HG03159 (cell line): ENCODE data around the gene CABP7.

ENCODE experiments used
- ATAC-seq: cut with Tn5 transposase; IDR thresholded peaks from one replicate; pipeline ENCODE4 v1.9.1; 2021; ENCODE audit warnings: mild to moderate bottlenecking, moderate library complexity; ENCODE audit not compliant: unreplicated experiment

Gene CABP7

DNA sequence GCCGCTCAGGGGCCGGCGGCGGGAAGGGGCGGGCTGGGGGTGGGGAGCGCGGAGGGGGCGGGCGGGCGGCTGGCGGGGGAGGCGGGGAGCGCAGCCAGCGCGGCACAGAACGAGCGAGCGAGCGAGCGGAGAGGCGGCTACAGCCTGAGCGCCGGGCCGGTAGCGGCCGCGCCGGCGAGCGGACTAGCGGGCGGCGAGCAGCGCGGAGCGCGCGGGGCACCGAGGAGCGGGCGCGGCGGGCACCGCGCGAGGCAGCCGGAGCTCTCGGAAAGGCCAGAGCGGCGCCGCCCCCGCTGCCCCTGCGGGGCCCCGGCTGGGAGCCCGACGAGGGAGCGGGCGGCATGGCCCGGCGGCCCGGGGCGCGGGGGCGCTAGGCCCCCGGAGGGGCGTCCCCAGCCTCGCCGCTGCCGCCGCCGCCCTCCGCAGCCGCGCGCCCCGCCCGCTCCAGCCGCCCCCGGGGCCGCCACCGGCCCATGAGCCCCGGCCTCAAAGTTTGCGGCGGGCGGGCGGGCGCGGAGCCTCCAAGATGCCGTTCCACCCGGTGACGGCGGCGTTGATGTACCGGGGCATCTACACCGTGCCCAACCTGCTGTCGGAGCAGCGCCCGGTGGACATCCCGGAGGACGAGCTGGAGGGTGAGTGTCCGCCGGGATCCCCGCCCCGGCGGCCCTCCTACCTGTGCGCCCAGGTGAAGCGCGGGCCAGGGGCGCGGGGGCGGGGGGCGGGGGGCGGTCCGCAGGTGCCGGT lies at the start of gene CABP7:
Gene CABP7 (plus strand): TSS at position 105 of the 747 bp plus-strand sequence. CDS start 422 bp downstream, at position 527.
- no peak for ATAC-seq

DNA sequence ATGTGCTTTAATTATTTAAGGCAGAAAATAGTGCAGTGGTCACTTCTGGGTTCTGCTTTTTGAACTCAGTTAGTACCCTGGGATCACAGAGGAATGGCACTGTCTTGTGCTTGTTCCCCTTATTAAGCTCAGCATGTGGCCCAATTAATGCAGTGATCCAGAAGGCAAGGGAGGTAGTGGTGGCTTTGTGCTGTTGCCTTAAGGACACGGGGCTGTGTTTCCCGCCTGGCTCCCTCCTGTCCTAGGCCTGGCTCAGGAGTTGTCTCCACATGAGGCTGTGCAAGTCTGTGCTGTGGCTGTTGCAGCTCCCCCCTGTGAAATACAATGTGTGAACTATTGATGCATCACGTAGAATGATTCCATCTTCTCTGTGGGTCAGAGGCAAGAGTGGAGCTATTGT lies 49.2 kb upstream of the CABP7 start:
- ATAC-seq = no peak

DNA sequence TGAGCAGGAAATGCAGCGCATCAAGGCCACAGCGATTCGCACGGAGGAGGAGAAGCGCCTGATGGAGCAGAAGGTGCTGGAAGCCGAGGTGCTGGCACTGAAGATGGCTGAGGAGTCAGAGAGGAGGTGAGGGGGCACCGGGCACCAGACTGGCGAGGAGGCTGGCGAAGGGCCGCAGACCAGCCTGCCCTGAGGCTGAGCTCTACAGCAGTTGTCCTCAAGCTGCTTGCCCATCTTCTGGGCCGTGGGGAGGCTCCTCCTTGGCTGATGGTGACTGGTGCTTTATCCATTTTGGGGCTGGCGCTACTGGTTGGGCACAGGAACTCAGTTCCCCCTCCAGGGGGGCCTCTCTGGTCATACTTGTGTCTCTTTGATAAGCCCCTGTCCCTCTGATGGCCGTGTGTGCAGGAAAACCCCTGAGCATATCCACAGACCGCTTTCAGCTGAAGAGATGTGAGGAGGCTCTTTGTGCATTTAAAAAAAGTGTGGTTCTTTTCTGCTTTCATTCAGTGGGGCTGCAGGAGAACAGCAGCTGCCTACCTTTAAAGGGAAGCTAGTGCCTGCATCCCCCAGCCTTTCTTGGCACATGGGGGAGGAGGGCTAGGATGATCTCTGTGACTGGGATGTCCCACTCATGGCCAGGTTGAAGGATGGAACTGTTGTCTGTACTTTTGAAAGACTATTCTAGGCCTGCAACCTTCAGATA lies 46.3 kb upstream of the CABP7 start:
- no peak for ATAC-seq

DNA sequence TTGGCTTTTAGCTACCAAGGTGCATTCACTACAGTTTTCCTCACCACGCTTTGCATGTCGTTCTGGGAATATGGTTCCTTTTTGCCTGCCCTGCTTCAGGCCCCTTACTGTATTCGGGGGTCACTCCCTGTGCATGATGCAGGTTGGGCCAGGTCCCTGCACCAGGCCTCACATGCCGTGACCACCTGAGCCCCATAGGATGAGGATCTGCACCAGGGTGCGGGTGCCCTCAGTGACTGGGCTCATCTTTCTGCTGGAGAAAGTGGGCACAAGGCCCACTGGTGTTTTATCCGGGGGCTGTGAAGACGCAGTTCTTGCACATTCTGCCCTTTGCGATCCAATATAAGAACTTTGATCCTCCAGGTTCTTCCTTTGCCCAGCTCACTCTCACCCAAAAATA lies 45.7 kb upstream of the CABP7 start:
- no peak for ATAC-seq

DNA sequence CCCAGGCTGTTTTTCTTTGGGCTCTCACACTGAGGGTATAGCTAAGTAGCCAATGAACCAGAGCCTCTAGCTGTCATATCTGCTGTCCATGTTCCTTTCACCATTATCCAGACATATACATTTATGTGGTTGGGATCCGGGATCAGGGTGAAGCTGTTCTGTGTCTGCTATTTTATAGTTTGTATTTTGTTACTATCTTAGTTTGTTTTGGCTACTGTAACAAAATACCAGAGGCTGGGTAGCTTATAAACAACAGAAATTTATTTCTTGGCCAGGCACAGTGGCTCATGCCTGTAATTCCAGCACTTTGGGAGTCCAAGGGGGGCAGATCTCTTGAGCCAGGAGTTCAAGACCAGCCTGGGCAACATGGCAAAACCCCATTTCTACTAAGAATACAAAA lies 40.5 kb upstream of the CABP7 start:
- no peak for ATAC-seq

DNA sequence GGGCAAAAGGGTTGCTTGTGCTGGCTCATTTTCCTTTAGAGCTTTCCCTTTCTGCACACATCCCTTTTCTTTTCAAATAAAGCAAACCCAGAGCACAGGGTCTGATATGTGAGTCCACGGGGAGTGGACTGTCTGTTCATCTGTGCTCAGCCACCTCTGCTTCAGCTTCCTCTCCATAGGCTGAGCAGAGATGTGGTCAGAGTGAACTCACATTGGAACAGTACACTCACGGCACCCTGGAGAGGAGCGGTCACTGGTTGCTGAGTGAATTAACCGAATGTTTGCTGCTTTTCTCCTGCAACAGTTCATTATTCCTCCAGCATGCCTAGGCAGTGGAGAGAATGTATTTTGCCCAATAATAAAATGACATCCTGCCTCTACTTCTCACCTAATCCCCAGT lies 36.3 kb upstream of the CABP7 start:
- no peak for ATAC-seq

DNA sequence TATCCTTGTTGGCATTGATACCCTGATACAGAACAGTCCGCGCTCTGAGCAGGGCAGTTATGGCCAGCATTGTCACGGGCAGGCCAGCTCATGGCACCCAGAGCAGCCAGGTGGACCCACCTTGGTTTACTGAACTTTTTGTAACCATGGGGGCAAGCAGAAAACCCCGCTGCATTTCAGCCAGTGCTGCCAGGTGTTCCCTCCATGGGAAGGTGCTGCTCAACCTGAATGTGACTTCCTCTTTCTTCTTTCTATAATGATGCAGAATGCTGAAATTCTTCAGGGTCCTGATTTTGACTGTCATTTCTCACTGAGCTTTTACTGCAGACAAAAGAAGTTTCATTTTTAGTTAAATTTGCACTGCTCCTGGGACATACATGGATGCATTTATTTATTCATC lies 35.6 kb upstream of the CABP7 start:
- ATAC-seq = no peak

DNA sequence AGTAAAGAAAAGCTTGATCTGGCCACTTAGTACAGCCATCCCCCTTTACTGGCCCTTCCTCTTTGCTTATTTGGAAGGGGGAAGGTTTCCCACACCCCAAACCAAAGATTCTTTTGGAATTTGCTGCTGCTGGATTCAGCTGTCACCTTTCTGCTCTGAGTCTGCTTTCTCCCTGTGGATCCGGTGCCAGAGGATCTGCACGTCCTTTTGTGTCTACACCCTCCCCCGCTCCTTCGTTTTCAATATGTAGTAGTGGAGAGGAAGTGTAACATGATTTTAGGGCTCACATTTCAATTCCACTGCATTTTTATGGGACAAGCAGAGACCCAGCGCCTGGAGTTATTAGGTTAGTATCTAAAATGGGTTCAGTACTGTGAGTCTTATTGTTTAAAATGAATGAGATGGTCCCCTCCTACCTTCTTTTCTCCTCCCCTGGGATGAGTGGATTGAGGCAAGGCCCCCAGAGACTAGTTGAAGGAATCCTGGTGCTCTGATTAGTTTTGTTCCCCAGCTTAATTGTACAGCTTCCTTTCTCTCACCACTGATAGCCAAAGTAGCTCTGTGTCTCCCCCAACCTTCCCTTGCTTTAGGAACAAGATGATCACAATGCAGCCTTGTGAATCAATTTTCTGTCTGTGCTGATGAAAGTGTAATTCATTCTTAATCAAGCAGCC lies 30.5 kb upstream of the CABP7 start:
- ATAC-seq = no peak

DNA sequence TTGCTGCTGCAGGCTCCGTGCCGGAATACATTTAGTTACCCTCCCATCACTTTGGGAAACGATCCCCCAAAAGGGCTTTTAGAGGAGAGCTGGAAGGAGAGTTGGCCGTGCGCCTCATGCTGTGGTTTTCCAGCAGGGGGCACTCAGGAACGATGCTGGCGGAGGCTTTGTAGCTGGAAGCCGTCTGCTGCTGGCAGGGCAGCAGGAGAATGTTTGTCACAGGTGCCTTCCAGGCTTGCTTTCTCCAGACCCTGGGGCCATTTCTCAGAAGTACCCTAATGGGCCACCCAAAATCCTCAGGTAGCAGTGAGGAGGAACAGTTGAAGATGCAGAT lies 30.0 kb upstream of the CABP7 start:
- no peak for ATAC-seq

DNA sequence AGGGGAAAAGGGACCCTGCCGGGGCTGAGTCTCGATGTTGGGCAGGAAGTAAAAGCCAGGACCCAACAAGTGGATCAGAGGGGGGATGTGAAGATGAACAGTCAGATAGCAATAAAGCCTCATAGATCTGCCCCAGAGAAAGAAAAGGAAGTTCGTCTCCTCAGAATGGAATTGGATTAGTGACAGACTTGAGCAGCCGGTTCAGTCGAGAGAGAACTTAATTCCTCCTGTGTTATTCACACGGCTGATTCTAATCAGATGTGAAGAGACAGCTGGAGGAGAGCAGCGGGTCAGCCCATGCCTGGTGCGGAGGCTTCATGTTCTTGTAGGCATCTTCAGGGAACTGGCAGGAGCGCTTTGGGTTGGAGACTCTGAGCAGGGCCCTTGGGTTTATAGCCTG lies 29.3 kb upstream of the CABP7 start:
- ATAC-seq = no peak

DNA sequence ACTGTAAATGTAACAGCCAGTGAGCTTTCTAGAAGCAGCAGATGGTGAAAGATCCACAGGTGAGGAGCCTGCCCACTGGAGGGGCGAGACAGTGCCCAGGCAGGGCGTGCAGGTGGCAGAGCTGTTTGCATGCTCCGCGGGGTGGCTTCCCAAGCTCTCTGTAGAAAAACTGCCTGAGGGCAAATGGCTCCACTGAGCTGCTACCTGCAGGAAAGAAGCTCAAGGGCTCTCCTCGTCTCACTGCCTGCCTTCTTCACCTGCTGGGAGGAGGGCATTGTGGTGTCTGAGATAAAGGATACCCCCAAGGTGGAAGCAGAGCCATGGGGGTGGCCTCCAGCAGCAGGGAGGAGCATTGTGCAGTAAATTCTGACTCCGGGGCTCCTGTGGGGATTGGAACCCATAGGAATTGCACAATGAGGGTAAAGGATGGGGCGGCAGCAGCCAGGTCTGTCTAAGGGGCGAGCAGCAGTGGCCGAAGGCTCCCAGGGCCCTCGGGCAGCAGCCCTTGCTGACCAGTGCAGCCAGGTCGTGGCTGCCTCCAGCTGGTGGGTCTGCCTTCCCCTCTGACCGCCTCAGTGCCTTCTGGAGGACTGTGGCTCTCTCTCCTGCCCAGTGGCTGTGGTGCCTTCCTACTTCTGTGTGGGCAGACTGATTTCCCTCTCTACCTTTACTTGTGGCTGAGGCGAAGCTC lies 28.0 kb upstream of the CABP7 start:
- no peak for ATAC-seq

DNA sequence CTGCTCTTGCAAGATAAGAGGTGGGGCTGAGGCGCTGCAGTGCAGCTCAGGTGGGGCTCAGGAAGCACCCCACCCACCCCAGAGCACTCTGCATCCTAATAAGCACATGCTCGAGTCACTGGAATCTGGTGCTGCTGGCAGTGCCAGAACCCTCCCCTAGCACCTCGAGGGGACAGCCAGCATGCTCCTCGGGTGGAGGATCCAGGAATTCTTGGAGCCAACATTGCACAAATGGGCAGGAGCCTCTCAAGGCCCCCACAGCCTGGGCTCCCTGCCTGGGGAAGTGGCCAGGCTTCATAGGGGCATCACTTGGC lies 27.5 kb upstream of the CABP7 start:
- ATAC-seq = no peak

DNA sequence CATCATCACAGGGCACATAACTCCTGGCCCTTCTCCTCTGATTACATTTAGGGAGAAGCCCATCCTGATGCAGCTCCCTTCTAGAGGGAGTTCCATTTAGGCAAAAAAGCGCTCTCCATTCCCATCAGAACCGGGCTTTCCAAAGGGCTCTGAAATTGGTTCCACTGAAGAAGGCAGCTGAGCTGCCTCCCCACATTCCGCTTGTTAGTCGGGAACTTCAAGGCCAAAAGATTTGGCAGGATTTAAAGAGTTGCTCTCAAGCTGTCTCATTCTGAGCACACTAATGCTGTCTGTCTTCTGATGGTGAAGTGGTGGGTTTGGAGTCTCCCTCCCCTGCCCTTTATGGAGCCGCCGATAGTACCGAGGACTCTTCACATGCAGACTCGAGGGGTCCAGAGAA lies 26.6 kb upstream of the CABP7 start:
- no peak for ATAC-seq

DNA sequence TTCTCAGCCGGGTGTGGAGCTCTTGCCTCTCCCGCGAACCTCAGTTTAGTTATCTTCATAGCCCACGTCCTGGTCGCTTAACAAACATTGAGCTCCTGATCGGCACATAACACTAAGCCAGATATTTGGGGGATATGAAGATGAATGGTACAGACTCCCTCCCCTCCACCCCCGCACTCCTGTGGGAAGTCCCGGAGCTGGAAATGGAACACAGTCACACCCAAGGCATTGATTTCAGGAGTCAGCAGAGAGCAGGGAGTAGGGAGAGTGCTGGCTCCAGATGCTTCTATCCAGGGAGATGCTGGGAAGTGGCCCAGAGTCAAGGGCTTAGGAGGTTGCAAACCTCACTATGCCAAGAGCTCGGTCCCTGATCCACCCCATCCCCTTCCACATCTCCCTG lies 26.1 kb upstream of the CABP7 start:
- ATAC-seq = no peak

DNA sequence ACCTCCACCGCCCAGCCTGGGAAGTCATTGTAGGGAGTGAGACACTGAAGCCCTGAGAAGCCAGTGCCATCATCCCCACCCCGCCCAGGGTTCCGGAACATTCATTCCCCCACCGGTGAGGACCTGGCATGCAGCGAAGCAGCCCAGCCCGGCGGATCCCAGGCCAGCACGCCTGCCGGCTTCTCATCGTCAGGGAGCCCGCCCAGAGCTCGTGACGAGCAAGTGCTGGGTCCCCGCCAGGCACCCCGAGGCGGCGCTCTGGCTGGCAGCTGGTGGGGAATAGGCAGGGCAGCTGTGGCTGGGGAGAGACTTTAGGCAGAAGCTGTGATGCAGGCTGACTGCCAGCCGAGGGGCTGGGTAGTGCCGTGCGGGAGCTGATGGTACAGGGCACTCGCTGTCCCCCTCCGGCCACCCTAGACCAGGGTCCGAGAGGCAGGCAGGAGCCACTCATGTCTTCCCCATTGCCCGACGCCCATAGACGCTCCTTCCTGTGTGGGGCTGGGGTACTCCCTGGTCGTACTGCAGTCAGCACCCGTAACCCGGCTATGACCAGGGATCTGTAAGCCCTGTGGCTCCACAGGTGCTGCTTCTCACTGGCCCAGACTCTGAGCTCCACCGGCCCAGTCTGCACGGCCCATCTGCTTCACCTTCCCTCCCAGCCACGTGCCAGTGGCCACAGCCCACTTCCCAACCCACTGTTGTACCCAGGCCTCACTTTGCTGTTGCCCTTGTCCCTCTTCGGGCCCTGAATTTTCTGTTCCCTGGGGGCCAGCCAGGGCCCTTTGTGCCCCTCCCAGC lies 24.5 kb upstream of the CABP7 start:
- no peak for ATAC-seq

DNA sequence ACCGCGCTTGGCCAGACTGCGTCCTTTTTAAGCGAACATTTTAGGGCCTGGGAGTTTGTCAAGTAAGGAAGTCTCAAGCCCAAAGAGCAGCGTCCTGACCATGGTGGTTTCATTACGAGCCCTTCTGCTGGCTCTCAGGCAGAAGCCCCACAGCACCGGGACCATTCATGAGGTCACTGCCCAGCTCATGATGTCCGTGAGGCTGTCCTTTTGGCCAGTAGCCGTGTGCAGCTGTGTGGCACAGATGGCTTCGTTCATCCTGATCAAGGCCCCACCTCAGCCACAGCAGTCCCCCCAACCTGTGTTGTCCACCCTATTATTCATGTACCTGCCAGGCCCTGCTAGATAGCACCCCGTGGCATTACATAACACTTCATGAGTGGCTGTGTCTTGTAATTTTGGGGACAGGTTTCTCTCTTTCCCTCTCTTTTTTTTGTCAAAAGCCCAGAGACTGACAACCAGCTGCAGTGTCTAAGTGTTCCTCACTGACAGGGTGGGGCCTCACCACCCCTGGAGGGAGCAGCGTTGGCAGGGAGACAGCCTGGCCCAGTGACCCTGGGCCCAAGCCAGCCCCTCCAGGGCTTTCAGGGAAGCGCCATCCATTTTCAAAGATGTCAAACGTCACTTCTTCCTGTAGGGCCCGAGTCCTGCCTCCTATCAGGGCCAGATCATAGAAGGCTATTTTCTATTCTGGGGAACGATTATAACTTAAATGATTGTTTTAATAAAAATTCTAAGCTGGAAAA lies 21.8 kb upstream of the CABP7 start:
- ATAC-seq = no peak

DNA sequence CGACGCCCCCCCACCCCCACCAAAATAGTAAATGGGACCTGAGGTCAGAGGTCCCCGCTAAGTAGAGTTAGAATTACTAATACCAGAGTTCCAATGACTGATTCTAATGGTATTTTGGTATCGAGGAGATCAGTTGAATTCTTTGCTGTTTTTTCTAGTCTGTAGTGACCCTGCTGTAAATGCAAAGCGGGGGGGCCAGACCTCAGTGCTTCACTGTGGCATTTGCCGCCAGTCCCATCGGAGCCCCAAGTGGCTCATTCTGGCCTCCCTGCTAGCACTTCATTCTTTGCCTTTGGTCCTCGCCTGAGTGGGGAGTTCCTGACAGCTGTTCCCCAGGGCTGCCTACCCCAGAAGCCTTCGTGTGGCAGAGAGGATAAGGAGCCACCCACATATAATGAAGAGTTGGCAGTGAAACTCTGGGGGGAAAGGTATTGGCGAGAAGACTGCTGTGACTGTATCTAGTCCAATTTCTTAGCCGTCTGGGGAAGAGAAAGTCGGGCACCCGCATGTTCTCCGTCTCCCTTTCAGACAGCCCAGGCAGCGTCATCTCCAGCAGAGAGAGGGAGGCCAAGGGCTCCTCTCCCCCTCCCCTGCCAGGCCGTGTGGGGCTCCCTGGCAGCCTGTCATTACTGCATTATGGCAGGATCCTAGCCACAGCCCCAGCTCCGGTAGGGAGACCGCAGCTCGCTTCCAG lies 19.4 kb upstream of the CABP7 start:
- ATAC-seq = no peak

DNA sequence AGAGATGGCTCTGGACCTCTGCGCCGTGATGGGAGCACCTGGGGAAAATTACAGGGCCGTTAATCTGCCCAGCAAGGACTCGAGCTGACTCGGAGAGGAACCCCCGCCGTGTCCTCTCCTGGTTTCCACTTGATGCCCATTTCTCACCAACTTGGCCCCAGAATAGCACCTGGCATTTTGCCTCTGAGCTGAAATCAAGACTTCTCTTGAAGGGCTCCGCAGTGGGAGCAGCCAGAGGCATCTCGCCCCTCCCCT lies 19.0 kb upstream of the CABP7 start:
- no peak for ATAC-seq

DNA sequence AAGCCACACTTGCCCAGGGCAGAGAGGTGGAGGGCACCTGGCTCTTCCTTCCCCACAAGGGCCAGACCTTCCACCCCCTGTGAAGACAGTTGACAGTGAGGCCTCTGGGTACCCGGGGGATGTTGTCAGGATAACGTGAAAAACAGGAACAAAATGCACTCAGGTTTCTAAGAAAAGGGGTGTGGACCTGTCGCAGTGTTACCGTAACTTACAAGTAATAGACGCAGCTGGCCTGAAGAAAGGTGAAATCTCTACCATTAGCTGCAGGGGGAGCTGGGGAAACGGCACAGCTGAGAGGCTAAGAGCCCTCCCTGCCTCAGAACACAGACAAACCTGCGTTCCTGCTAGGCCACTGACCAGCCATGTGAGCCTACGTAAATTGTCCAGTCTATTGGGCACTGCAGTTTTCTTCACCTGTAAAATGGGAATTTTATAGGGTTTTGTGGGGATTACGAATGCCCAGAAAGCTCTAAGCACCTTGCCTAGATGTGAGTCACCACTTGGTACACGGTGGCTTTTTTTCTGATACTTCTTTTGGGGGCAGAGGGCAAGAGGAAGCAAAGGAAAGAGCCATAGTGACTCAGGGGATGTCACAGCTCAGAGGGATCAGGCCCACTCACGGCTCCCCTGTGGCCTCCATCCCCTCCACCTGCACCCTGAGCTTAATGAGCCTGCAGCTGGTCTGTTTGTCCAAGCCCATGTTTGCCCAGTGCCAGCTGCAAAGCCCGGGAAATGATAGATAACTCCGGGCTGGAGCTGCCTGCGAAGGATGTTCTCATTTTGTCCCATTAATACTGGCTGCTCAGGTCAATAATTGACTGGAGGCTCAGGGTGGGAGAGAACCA lies 18.4 kb upstream of the CABP7 start:
- ATAC-seq = no peak
